Upper lobe of left lung (tissue), 6 donors: Measurements from ENCODE around the gene UBE2I. TPM values are rescaled to one million over a fixed set of nuclear protein-coding genes. Genes with fewer than 3 reads are reported as not detected.

ENCODE experiments used
- ATAC-seq, 2 donors: fragments of 200-7000 bp; cut with Tn5 transposase; one replicate each; pipeline ENCODE4 v1.9.1; 2022; ENCODE audit warnings: mild to moderate bottlenecking in 2 of 2, moderate library complexity in 2 of 2; ENCODE audit not compliant: low FRiP score in 2 of 2
- DNase-seq, 2 donors: peaks; one replicate each; pipeline ENCODE4 v3.0.0-alpha.2; 2019 to 2020
- H3K27ac ChIP-seq, 4 donors: fragments of 200-600 bp; sonication (generic); one replicate each; pipeline ENCODE4 v1.5.1; 2016 to 2019
- H3K27me3 ChIP-seq, 4 donors: fragments of 200-600 bp; sonication (generic); one replicate each; pipeline ENCODE4 v1.5.1; 2017 to 2019
- H3K36me3 ChIP-seq, 4 donors: fragments of 200-600 bp; sonication (generic); one replicate each; pipeline ENCODE4 v1.5.1; 2016 to 2019
- H3K4me1 ChIP-seq, 4 donors: fragments of 200-600 bp; sonication (generic); one replicate each; pipeline ENCODE4 v1.5.1; 2018 to 2019
- H3K4me3 ChIP-seq, 4 donors: fragments of 200-600 bp; sonication (generic); one replicate each; pipeline ENCODE4 v1.5.1; 2017 to 2019; ENCODE audit warnings: mild to moderate bottlenecking in 2 of 4, moderate library complexity in 1 of 4
- H3K9me3 ChIP-seq, 4 donors: fragments of 200-600 bp; sonication (generic); one replicate each; pipeline ENCODE4 v1.5.1; 2018 to 2019
- CTCF ChIP-seq, 6 experiments: fragments of 450-650 bp in 4 of 6; fragments of 200-600 bp in 2 of 6; sonication (generic) in 2 of 6; IDR thresholded peaks; one replicate each; pipeline ENCODE4 v1.5.1; 2016 to 2019; ENCODE audit warnings: antibody characterized with exemption in 6 of 6
- EP300 ChIP-seq, 4 donors: sonication (generic); formaldehyde crosslinking; IDR thresholded peaks; one replicate each; pipeline ENCODE4 v1.5.1; 2017; ENCODE audit warnings: antibody characterized with exemption in 4 of 4, control low read depth in 2 of 4
- POLR2A ChIP-seq, 4 donors: fragments of 450-650 bp; IDR thresholded peaks; one replicate each; pipeline ENCODE4 v1.5.1; 2016 to 2017; ENCODE audit warnings: antibody characterized with exemption in 4 of 4, mild to moderate bottlenecking in 2 of 4
- POLR2AphosphoS5 ChIP-seq, 2 donors: sonication (generic); formaldehyde crosslinking; IDR thresholded peaks; one replicate each; pipeline ENCODE4 v1.5.1; 2017; ENCODE audit warnings: antibody characterized with exemption in 2 of 2
- WGBS, 2 donors: methylation state at CpG; one replicate each; pipeline ENCODE4 v1.1.5; 2017 to 2018; 5-methylcytosine and 5-hydroxymethylcytosine counted together
- total RNA-seq, 6 donors: library from RNA; depleted of rRNA in 4 of 6; stranded (reverse); fragments of >200 nt in 4 of 6; gene quantifications; one replicate each; pipeline versions ENCODE4 v1.1.0 to v1.2.1, GENCODE V29; 2016 to 2021
- donor health status: DM: no; HTN: no; CAD: no; lungs with moderate emphysema.
- donor health status: DM: no; HTN: yes; CAD: no; lungs with severe emphysema.

The UBE2I gene
- total RNA-seq, 6 donors from 2014 or later: 51.4 to 113 (median 92.0) TPM

GRCh38 chr16:1272453-1273198 lies 36.8 kb upstream of the UBE2I start:
- H3K27me3 ChIP-seq: no peaks in the 10 kb centered on the region
- WGBS, 2 donors: 76 to 79% methylated on average over 8 to 9 of the region's 9 CpGs
- peaks cover 0 to 6% (median 3%) of the 10 kb centered on the region in 4 donors for H3K4me1 ChIP-seq
- no peak for TF ChIP-seq POLR2AphosphoS5 (IDR thresholded peaks at IDR 0.05)
- no peak for TF ChIP-seq EP300 (IDR thresholded peaks at IDR 0.05)
- TF ChIP-seq CTCF (IDR thresholded peaks at IDR 0.05): no peak
- TF ChIP-seq POLR2A (IDR thresholded peaks at IDR 0.05): no peak
- ATAC-seq (peak in 1 of 2 donors; percentile 11), DNase-seq (no peak)
- H3K36me3 ChIP-seq: no peaks in the 10 kb centered on the region
- no peaks in the 10 kb centered on the region for H3K9me3 ChIP-seq
- no peak overlapping the region for H3K4me3 ChIP-seq
- no peak overlapping the region for H3K27ac ChIP-seq

GRCh38 chr16:1273816-1274215 lies 35.6 kb upstream of the UBE2I start:
- peaks cover 0 to 3% (median 0%) of the 10 kb centered on the region in 4 donors for H3K27me3 ChIP-seq
- 82 to 89% methylated on average over 5 to 15 of the region's 15 CpGs for WGBS, 2 donors

GRCh38 chr16:1274767-1275166 lies 34.7 kb upstream of the UBE2I start:
- peaks cover 0 to 11% (median 0%) of the 10 kb centered on the region in 4 donors for H3K27me3 ChIP-seq
- no peak overlapping the region for H3K27ac ChIP-seq
- ATAC-seq (no peak), DNase-seq (no peak)
- WGBS, 2 donors: 87 to 88% methylated on average over 7 of the region's 7 CpGs
- TF ChIP-seq POLR2A (IDR thresholded peaks at IDR 0.05) (no peak), POLR2AphosphoS5 (IDR thresholded peaks at IDR 0.05) (no peak), CTCF (IDR thresholded peaks at IDR 0.05) (no peak), EP300 (IDR thresholded peaks at IDR 0.05) (no peak)
- H3K9me3 ChIP-seq: no peaks in the 10 kb centered on the region
- H3K4me3 ChIP-seq: no peak overlapping the region
- H3K36me3 ChIP-seq: no peaks in the 10 kb centered on the region
- H3K4me1 ChIP-seq: peaks cover 0 to 6% (median 3%) of the 10 kb centered on the region in 4 donors

More at GRCh38 chr16:1273816-1274215, 35.6 kb upstream of the UBE2I start:
- Histone ChIP-seq H3K27ac (no peak overlapping the region), H3K36me3 (no peaks in the 10 kb centered on the region), H3K4me1 (peaks cover 0 to 6% (median 3%) of the 10 kb centered on the region in 4 donors), H3K9me3 (no peaks in the 10 kb centered on the region), H3K4me3 (no peak overlapping the region)
- DNase-seq: peak in 1 of 2 donors; percentile 67
- TF ChIP-seq CTCF (IDR thresholded peaks at IDR 0.05): no peak
- no peak for TF ChIP-seq POLR2A (IDR thresholded peaks at IDR 0.05)
- TF ChIP-seq POLR2AphosphoS5 (IDR thresholded peaks at IDR 0.05): no peak
- TF ChIP-seq EP300 (IDR thresholded peaks at IDR 0.05): no peak
- ATAC-seq: no peak

- peaks cover 0 to 6% (median 3%) of the 10 kb centered on the region in 4 donors for H3K4me1 ChIP-seq
- H3K36me3 ChIP-seq: no peaks in the 10 kb centered on the region
- no peaks in the 10 kb centered on the region for H3K9me3 ChIP-seq
- 46 to 62% methylated on average over 16 to 30 of the region's 30 CpGs for WGBS, 2 donors
- TF ChIP-seq POLR2AphosphoS5 (IDR thresholded peaks at IDR 0.05): no peak
- TF ChIP-seq POLR2A (IDR thresholded peaks at IDR 0.05): no peak
- no peak for TF ChIP-seq CTCF (IDR thresholded peaks at IDR 0.05)
- no peak overlapping the region for H3K27ac ChIP-seq
- peak in 1 of 2 donors; percentile 71 for DNase-seq
- H3K4me3 ChIP-seq: no peak overlapping the region
- ATAC-seq: no peak
- H3K27me3 ChIP-seq: peaks cover 0 to 11% (median 0%) of the 10 kb centered on the region in 4 donors
Measured at GRCh38 chr16:1275791-1276579, 33.5 kb upstream of the UBE2I start.
